T-helper 2 cell treated with Interferon-gamma antibody and Interleukin-4, amounts not matched to agents 5 μg/mL and 100 μg/mL, for 36 hours (primary cell): ENCODE data around the gene FBLL1.
"Not testable (repeated sequence)": the region's sequence is repeated elsewhere in the genome, so short reads cannot be mapped to it uniquely, and the experiment has no call there.

ENCODE experiments used
- DNase-seq: peaks from one replicate; pipeline ENCODE4 v3.0.0; 2021; ENCODE audit warnings: low spot score
- H3K27ac Mint-ChIP-seq: one replicate; pipeline ENCODE4 v1.8.0; 2021; ENCODE audit warnings: mild to moderate bottlenecking, mixed read lengths
- H3K27me3 Mint-ChIP-seq: one replicate; pipeline ENCODE4 v1.8.0; 2021; ENCODE audit warnings: low read depth, mixed read lengths
- H3K36me3 Mint-ChIP-seq: one replicate; pipeline ENCODE4 v1.8.0; 2021; ENCODE audit warnings: low read depth, mixed read lengths
- H3K4me1 Mint-ChIP-seq: one replicate; pipeline ENCODE4 v1.8.0; 2021; ENCODE audit warnings: low read depth, mixed read lengths
- H3K4me3 Mint-ChIP-seq: one replicate; pipeline ENCODE4 v1.8.0; 2022; ENCODE audit warnings: mild to moderate bottlenecking, moderate library complexity, mixed read lengths
- H3K9me3 Mint-ChIP-seq: one replicate; pipeline ENCODE4 v1.8.0; 2021; ENCODE audit warnings: mixed read lengths

FBLL1 gene

DNA sequence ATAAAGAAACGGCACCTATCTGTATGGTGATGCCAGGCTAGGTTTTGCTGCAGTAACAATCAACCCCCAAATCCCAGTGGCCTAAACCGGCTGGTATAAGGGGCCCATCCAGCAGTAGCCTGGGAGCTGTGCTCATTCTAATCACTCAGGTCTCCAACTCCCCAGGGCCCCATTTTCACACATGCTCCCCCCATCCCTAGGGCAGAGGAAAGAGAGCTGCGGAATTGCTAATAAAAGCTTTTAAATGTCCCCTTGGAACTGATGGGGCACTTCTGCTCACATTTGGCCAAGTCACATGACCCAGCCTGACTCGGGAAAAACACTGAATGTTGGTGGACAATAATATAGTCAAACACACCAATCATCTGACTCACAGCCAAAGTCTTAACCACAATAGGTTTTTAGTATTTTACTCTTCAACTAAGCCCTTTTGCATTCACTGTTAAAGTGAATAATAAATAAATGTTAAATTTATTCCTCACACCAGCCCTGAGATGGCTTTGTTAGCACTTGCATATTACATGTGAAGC lies 1.6 kb downstream of the FBLL1 start:
- Mint-ChIP-seq H3K27me3 (peaks cover 49% of the 10 kb centered on the region), H3K4me1 (peaks cover 4% of the 10 kb centered on the region), H3K36me3 (no peaks in the 10 kb centered on the region), H3K4me3 (peak overlapping the region; percentile 48), H3K27ac (no peak overlapping the region), H3K9me3 (no peaks in the 10 kb centered on the region)
- no peak for DNase-seq

DNA sequence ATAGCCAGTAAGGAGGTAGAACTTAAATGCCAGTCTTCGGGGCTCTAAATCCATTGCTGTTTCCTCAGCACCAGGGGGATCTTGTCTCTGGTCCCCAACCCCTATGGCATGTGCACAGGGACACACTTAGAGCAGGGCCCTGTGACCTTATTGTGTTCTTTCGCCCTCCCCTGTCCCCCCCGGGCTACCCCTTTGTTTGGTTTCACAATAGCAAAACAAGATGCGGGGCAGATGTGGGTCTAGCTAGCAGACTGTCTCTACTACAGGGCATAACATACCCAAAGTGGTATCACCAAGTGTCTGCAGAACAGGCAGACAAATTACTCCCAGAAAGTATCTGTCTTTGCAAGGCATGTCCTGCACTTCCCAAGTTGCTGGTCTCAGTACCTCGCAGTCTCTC lies 2.1 kb downstream of the FBLL1 start:
- H3K36me3 Mint-ChIP-seq: no peaks in the 10 kb centered on the region
- DNase-seq: no peak
- peaks cover 4% of the 10 kb centered on the region for H3K4me1 Mint-ChIP-seq
- H3K4me3 Mint-ChIP-seq: no peak overlapping the region
- no peak overlapping the region for H3K27ac Mint-ChIP-seq
- H3K27me3 Mint-ChIP-seq: peaks cover 49% of the 10 kb centered on the region
- no peaks in the 10 kb centered on the region for H3K9me3 Mint-ChIP-seq

DNA sequence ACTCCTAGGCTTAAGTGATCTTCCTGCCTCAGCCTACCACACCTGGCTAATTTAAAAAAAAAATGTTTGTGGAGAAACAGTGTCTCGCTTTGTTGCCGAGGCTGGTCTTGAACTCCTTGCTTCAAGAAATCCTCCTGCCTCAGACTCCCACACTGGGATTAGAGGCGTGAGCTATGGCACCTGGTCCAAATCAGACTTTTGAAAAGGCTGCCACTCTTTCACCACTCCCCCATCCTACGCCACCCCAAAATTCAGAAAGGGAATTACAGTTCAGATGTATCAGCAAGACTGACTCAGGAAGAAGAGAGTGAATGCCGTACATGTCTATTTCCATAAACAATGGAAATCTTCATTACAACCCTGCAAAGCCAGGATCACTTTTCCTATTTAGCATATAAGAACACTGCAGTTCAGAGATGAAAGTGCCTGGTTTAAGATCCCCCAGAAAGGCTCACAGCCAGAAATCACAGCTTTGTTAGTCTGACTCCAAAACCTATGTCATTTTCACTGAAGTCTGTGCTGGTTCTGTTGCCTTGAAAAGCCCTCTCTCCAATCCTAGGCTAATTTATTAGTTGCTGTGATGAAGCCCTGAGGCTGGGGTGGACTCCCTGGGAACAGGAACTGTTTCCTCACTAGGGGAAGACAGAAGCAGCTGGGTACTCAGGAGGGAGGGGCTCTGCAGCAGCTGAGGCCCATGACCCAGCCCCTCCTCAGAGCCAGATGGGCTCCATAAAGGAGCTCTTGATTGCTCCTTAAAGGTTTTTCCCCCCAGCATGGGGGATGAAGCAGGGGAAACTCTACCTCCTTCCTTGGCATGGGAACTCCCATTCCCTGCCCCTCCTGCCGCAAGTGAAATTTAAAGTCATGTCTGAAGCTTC lies 3.1 kb downstream of the FBLL1 start:
- no peak overlapping the region for H3K27ac Mint-ChIP-seq
- H3K9me3 Mint-ChIP-seq: no peaks in the 10 kb centered on the region
- no peak overlapping the region for H3K4me3 Mint-ChIP-seq
- H3K4me1 Mint-ChIP-seq: peaks cover 4% of the 10 kb centered on the region
- H3K36me3 Mint-ChIP-seq: no peaks in the 10 kb centered on the region
- no peak for DNase-seq
- H3K27me3 Mint-ChIP-seq: peaks cover 49% of the 10 kb centered on the region

DNA sequence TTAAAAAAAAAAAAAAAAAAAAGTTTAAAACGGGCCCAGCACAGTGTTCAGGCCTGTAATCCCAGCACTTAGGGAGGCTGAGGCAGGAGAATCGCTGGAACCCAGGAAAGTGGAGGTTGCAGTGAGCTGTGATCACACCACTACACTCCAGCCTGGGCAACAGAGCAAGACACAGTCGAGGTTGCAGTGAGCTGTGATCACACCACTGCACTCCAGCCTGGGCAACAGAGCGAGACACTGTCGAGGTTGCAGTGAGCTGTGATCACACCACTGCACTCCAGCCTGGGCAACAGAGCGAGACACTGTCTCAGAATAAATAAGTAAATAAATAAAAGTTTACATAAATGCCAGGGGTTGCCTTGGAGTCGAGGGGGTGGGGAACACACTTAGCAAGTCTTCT lies 5.2 kb downstream of the FBLL1 start:
- not testable (repeated sequence) for H3K36me3 Mint-ChIP-seq, H3K4me3 Mint-ChIP-seq, DNase-seq, H3K27ac Mint-ChIP-seq, H3K4me1 Mint-ChIP-seq, H3K9me3 Mint-ChIP-seq
- H3K27me3 Mint-ChIP-seq: peaks cover 39% of the 10 kb centered on the region

DNA sequence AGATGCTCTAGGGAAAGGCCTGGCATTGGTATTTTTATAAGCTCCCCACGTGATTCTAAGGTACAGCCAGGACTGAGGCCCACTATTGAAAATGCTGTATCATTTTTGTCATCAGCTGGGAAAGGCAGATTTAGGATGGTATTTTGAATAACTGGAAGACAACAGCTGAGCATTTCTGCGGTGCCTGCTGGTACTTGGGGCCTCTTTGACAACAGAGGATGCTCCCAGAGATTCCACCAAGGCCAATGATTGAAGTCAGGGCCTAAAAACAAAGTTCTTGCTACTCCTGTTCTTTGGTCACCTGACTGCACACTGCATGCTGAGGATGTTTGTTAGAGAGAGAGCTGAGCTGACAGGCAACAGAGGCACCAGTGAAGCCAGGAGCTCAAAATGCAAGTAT lies 8.1 kb downstream of the FBLL1 start:
- Mint-ChIP-seq H3K4me3 (no peak overlapping the region), H3K4me1 (no peaks in the 10 kb centered on the region)

DNA sequence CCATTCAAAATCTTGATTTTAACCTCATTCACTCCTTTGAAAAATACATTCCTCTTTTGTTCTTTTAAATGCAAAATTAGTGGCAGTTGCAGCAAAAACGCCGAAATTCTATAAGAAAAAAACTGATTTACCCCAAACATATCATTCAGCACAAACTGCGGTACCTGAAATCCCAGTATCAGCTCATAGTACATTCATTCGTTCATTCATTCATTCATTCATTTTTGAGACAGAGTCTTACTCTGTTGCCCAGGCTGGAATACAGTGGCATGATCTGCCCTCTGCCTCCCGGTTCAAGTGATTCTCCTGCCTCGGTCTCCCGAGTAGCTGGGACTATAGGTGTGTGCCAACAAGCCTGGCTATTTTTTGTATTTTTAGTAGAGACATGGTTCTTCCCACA lies 20.4 kb downstream of the FBLL1 start:
- Mint-ChIP-seq H3K27ac (no peak overlapping the region), H3K4me1 (peaks cover 5% of the 10 kb centered on the region), H3K9me3 (no peaks in the 10 kb centered on the region), H3K27me3 (no peaks in the 10 kb centered on the region), H3K36me3 (peaks cover 38% of the 10 kb centered on the region), H3K4me3 (no peak overlapping the region)
- no peak for DNase-seq

More for the DNA sequence above, 8.1 kb downstream of the FBLL1 start:
- H3K27me3 Mint-ChIP-seq: peaks cover 17% of the 10 kb centered on the region
- H3K27ac Mint-ChIP-seq: no peak overlapping the region
- H3K36me3 Mint-ChIP-seq: no peaks in the 10 kb centered on the region
- H3K9me3 Mint-ChIP-seq: no peaks in the 10 kb centered on the region
- no peak for DNase-seq

DNA sequence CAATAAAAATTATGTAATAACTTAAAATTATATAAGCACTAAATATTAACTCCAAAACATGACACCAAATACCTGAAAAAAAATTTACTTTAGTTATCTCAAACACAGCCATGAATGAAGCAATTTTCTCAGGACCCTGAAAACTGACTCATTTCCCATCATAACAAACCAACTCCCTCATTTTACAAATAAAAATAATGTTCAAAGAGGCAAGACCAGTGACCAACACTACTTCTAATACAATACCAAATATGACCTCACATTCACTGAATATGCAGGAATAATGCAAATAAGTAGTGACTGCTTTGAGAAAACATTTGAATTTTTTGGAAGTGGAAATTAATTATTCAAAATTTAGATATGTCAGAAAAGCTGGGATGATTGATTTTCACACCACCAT lies 21.6 kb downstream of the FBLL1 start:
- DNase-seq: no peak
- H3K27me3 Mint-ChIP-seq: no peaks in the 10 kb centered on the region
- H3K4me1 Mint-ChIP-seq: peaks cover 5% of the 10 kb centered on the region
- H3K27ac Mint-ChIP-seq: no peak overlapping the region
- H3K36me3 Mint-ChIP-seq: peaks cover 40% of the 10 kb centered on the region
- H3K4me3 Mint-ChIP-seq: no peak overlapping the region
- no peaks in the 10 kb centered on the region for H3K9me3 Mint-ChIP-seq

DNA sequence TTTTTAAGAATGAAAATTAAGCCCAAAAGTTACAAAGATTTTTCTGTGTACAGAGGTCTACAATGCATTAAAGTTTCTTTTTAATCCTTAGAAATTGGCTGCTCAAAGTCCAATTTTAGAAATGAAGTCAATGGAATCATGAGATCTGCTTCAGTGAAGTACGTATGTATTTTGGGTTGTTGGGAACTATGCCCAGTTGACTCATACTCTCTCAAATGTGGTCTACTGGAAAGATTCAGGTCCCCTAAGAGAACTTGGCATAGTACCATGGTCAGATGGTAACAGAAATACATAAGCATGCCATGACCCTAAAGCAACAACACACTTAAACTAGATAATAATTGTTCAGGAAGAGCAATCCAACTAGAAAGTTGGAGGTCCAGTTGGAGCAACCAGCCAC lies 23.0 kb downstream of the FBLL1 start:
- H3K27ac Mint-ChIP-seq: no peak overlapping the region
- no peaks in the 10 kb centered on the region for H3K9me3 Mint-ChIP-seq
- no peaks in the 10 kb centered on the region for H3K27me3 Mint-ChIP-seq
- peaks cover 53% of the 10 kb centered on the region for H3K36me3 Mint-ChIP-seq
- H3K4me1 Mint-ChIP-seq: peaks cover 5% of the 10 kb centered on the region
- H3K4me3 Mint-ChIP-seq: no peak overlapping the region
- no peak for DNase-seq

DNA sequence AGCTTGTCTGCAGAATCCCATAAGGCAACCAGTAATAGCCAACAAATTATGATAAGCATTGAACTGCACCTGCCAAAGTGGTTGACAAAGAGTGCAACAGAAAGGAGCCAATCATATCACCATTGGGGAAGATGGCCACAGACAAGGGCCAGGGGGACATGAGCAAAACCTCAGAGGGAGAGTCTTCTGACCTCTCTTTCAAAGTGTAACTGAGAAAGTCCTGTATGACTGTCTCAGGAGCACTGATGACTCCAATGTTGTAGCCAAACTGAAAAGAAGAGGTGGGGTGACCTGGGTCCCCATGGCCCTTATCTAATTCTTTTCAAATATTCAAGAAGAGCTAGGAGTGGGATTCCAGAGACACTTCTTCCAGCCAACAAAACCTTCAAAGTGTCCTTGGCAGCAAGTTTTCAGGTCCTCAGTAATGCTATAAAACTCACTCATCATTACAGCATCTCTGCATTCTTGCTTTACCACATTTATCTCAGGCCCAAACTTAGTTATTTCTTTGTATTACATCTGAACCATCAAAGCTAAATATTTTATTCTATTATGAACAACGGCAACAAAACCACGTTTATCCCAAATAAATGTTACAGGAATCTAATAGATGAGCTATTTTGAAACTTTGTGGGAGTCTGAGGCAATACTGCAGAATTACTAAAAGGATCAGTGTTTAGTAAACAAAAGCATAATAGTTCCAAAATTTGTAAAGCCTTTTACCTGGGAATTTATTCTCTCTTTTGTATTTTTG lies 24.4 kb downstream of the FBLL1 start:
- no peaks in the 10 kb centered on the region for H3K27me3 Mint-ChIP-seq
- DNase-seq: no peak
- no peak overlapping the region for H3K4me3 Mint-ChIP-seq
- H3K36me3 Mint-ChIP-seq: peaks cover 52% of the 10 kb centered on the region
- H3K27ac Mint-ChIP-seq: no peak overlapping the region
- peaks cover 5% of the 10 kb centered on the region for H3K4me1 Mint-ChIP-seq
- H3K9me3 Mint-ChIP-seq: no peaks in the 10 kb centered on the region

DNA sequence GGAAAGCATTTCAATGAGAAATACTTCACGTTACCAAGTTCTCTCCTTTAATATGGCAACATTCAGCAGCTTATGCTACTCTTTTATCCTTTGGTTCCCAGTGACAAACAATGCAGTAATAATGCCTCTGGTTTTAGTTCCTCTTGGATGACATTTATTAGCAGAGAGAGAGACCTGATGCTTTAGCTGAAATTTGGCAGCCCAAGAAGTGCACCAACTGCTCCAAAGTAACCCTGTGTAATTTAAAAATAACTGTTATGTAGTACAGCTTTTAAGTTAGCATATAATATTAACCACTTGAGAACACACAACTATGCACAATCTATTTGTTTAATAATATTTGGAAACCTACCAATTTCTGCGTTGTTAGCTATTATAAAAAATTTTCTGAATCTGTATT lies 28.3 kb downstream of the FBLL1 start:
- H3K4me3 Mint-ChIP-seq: no peak overlapping the region
- peaks cover 5% of the 10 kb centered on the region for H3K4me1 Mint-ChIP-seq
- no peak overlapping the region for H3K27ac Mint-ChIP-seq
- DNase-seq: no peak
- no peaks in the 10 kb centered on the region for H3K9me3 Mint-ChIP-seq
- no peaks in the 10 kb centered on the region for H3K27me3 Mint-ChIP-seq
- H3K36me3 Mint-ChIP-seq: peaks cover 67% of the 10 kb centered on the region

DNA sequence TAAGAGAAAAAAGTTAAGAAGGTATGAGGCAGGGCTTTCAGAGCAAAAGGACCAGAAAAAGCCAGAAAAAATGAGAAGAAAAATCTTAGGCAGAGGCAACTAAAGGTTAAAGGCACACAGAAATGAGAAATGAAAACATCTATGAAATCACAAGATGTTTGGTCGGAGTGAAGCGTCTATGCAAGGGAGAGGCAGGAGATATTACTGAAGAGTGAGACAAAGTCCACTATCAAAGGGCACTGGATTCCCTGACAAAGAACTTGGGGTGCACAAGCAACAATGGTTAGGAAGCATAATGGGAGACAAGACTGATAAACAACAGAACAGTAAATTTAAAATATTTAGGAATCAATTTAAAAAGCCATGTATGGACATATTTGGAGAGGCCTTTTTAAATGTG lies 33.2 kb downstream of the FBLL1 start:
- H3K4me1 Mint-ChIP-seq: peaks cover 8% of the 10 kb centered on the region
- peaks cover 47% of the 10 kb centered on the region for H3K36me3 Mint-ChIP-seq
- H3K27ac Mint-ChIP-seq: no peak overlapping the region
- no peaks in the 10 kb centered on the region for H3K27me3 Mint-ChIP-seq
- no peak for DNase-seq
- no peak overlapping the region for H3K4me3 Mint-ChIP-seq
- H3K9me3 Mint-ChIP-seq: no peaks in the 10 kb centered on the region

DNA sequence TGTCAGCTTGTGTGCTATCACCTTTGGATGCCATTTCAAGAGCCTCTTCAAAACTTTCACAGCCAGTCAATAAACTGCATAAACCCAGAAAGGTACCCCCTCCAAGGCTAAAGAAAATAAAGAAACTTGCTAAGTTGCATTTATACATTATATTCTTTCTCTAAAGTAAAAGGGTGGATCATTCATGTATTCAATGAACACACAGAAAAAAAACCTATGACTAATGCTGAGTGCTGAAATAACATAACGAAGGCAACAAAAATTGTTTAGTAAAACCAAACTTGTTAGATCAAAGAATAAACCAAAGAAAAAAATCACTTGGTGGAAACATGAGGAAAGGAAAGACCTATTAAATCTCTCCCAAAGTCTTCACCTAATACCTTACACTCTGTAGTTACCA lies 34.9 kb downstream of the FBLL1 start:
- H3K9me3 Mint-ChIP-seq: no peaks in the 10 kb centered on the region
- no peak overlapping the region for H3K27ac Mint-ChIP-seq
- DNase-seq: no peak
- no peaks in the 10 kb centered on the region for H3K27me3 Mint-ChIP-seq
- H3K36me3 Mint-ChIP-seq: peaks cover 54% of the 10 kb centered on the region
- H3K4me3 Mint-ChIP-seq: no peak overlapping the region
- H3K4me1 Mint-ChIP-seq: peaks cover 11% of the 10 kb centered on the region

DNA sequence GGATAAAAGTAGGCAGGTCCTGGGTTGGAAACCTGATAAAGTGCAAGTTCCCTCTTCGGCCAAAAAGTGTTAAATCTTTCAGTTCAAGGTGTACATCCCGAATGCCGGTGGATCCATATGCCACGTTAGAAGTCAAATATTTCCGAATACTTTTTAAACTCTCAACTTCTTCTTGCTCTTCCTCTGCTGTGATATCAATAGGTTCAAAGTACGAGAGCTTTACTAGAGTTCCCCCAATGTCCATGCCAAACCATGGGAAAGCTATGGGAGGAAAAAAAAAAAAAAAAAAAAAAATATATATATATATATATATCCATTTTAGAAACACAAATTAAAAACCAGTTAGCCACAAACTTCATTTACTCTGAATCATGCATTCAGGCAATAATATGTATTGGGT lies 39.6 kb downstream of the FBLL1 start:
- H3K9me3 Mint-ChIP-seq: no peaks in the 10 kb centered on the region
- H3K4me3 Mint-ChIP-seq: no peak overlapping the region
- no peaks in the 10 kb centered on the region for H3K27me3 Mint-ChIP-seq
- DNase-seq: no peak
- H3K36me3 Mint-ChIP-seq: peaks cover 40% of the 10 kb centered on the region
- peaks cover 17% of the 10 kb centered on the region for H3K4me1 Mint-ChIP-seq
- H3K27ac Mint-ChIP-seq: no peak overlapping the region
